Activated T-cell treated with anti-CD3 and anti-CD28 coated beads, Interleukin-2, amount 50 U/mL, for 24 hours (primary cell): Measurements from ENCODE around the gene SKP1.
"Not testable (repeated sequence)": the region's sequence is repeated elsewhere in the genome, so short reads cannot be mapped to it uniquely, and the experiment has no call there.

ENCODE experiments used
- DNase-seq: peaks from one replicate; pipeline ENCODE4 v3.0.0-alpha.2; 2020
- H3K27ac Mint-ChIP-seq: 2 replicates; pipeline ENCODE4 v1.8.0; 2020; ENCODE audit warnings: mild to moderate bottlenecking, mixed read lengths
- H3K27me3 Mint-ChIP-seq: 2 replicates; pipeline ENCODE4 v1.8.0; 2020; ENCODE audit warnings: mixed read lengths
- H3K36me3 Mint-ChIP-seq: 2 replicates; pipeline ENCODE4 v1.8.0; 2020; ENCODE audit warnings: low read depth, mixed read lengths
- H3K4me1 Mint-ChIP-seq: 2 replicates; pipeline ENCODE4 v1.8.0; 2020; ENCODE audit warnings: low read depth, mixed read lengths
- H3K4me3 Mint-ChIP-seq: 2 replicates; pipeline ENCODE4 v1.8.0; 2020; ENCODE audit warnings: mild to moderate bottlenecking, moderate library complexity, mixed read lengths
- H3K9me3 Mint-ChIP-seq: 2 replicates; pipeline ENCODE4 v1.8.0; 2020; ENCODE audit warnings: mixed read lengths

The SKP1 gene

GRCh38 chr5:134153241-134153640 is 23.5 kb downstream of the SKP1 start:
- H3K27me3 Mint-ChIP-seq, result no peaks in the 10 kb centered on the region
- H3K27ac Mint-ChIP-seq, result peak overlapping the region; percentile 89
- DNase-seq, result no peak
- no peak overlapping the region for H3K4me3 Mint-ChIP-seq
- no peaks in the 10 kb centered on the region for H3K9me3 Mint-ChIP-seq
- peaks cover 78% of the 10 kb centered on the region for H3K4me1 Mint-ChIP-seq
- H3K36me3 Mint-ChIP-seq, result peaks cover 91% of the 10 kb centered on the region

DNA sequence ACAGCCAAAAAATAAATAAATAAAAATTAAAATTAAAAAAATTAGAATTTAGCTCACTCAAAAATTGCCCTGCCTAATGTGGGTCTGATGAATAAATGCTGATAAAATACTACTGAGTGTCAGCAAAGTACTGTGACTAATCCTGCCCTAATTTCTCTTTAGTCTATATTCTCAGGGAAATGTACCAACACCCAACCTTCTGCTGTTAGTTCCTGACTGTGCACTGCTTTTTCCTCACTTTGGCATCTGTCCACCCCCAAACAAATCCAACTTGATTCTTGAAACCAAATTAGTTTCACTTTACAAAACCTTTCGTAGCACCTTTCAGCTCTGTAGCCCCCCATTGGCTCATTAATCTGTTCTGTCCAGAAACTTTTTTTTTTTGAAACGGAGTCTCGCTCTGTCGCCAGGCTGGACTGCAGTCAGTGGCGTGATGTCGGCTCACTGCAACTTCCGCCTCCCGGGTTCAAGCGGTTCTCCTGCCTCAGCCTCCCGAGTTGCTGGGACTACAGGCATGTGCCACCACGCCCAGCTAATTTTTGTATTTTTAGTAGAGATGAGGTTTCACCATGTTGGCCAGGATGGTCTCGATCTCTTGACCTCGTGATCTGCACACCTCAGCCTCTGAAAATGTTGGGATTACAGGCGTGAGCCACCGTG is 24.4 kb downstream of the SKP1 start:
- Mint-ChIP-seq H3K4me1 (peaks cover 71% of the 10 kb centered on the region), H3K27ac (peak overlapping the region; percentile 89), H3K36me3 (peaks cover 91% of the 10 kb centered on the region)
- not testable (repeated sequence) for H3K4me3 Mint-ChIP-seq, H3K9me3 Mint-ChIP-seq, H3K27me3 Mint-ChIP-seq, DNase-seq

GRCh38 chr5:134151723-134152122 is 25.0 kb downstream of the SKP1 start:
- peaks cover 92% of the 10 kb centered on the region for H3K36me3 Mint-ChIP-seq
- no peak overlapping the region for H3K4me3 Mint-ChIP-seq

GRCh38 chr5:134149571-134150303 is 27.0 kb downstream of the SKP1 start:
- H3K9me3 Mint-ChIP-seq, result no peaks in the 10 kb centered on the region
- no peak for DNase-seq
- peaks cover 94% of the 10 kb centered on the region for H3K36me3 Mint-ChIP-seq
- H3K4me3 Mint-ChIP-seq, result no peak overlapping the region
- peak overlapping the region; percentile 90 for H3K27ac Mint-ChIP-seq
- peaks cover 67% of the 10 kb centered on the region for H3K4me1 Mint-ChIP-seq
- H3K27me3 Mint-ChIP-seq, result no peaks in the 10 kb centered on the region

More at GRCh38 chr5:134151723-134152122, 25.0 kb downstream of the SKP1 start:
- DNase-seq, result no peak
- Mint-ChIP-seq H3K27me3 (no peaks in the 10 kb centered on the region), H3K9me3 (no peaks in the 10 kb centered on the region), H3K4me1 (peaks cover 71% of the 10 kb centered on the region), H3K27ac (peak overlapping the region; percentile 81)

- DNase-seq, result no peak
- Mint-ChIP-seq H3K27ac (peak overlapping the region; percentile 90), H3K9me3 (no peaks in the 10 kb centered on the region), H3K4me1 (peaks cover 66% of the 10 kb centered on the region), H3K4me3 (no peak overlapping the region), H3K27me3 (no peaks in the 10 kb centered on the region), H3K36me3 (peaks cover 96% of the 10 kb centered on the region)
Observed at GRCh38 chr5:134148986-134149539, 27.7 kb downstream of the SKP1 start.

DNA sequence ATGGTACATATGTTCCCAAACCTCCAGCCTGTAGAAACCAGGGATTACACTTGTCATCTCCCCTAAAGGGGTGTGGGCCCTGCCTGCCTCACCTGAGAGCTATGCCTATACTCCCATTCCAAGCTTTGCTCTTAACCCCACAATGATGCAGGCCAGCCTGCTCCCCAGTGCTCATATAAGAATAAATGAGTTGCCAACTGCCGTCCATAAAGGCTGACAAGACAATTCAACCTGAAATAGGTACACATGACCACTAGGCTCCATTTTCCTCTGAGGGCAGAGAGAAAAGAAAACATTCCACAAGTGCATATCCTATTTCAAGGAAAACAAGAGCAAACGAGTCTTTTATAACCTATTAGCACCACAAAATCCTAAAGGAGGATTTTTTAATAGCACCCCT is 28.4 kb downstream of the SKP1 start:
- H3K4me3 Mint-ChIP-seq, result no peak overlapping the region
- no peak for DNase-seq
- peak overlapping the region; percentile 63 for H3K27ac Mint-ChIP-seq
- H3K36me3 Mint-ChIP-seq, result peaks cover 96% of the 10 kb centered on the region
- H3K9me3 Mint-ChIP-seq, result no peaks in the 10 kb centered on the region
- H3K4me1 Mint-ChIP-seq, result peaks cover 61% of the 10 kb centered on the region
- no peaks in the 10 kb centered on the region for H3K27me3 Mint-ChIP-seq

- H3K4me3 Mint-ChIP-seq, result no peak overlapping the region
Observed at GRCh38 chr5:134146651-134147518, 29.9 kb downstream of the SKP1 start.

GRCh38 chr5:134145779-134146581 is 30.8 kb downstream of the SKP1 start:
- H3K4me3 Mint-ChIP-seq, result no peak overlapping the region
- peaks cover 97% of the 10 kb centered on the region for H3K36me3 Mint-ChIP-seq
- peak; percentile 90 for DNase-seq
- peaks cover 52% of the 10 kb centered on the region for H3K4me1 Mint-ChIP-seq
- no peaks in the 10 kb centered on the region for H3K9me3 Mint-ChIP-seq
- peak overlapping the region; percentile 70 for H3K27ac Mint-ChIP-seq
- H3K27me3 Mint-ChIP-seq, result no peaks in the 10 kb centered on the region

More at GRCh38 chr5:134146651-134147518, 29.9 kb downstream of the SKP1 start:
- Mint-ChIP-seq H3K27me3 (no peaks in the 10 kb centered on the region), H3K9me3 (no peaks in the 10 kb centered on the region), H3K4me1 (peaks cover 51% of the 10 kb centered on the region), H3K36me3 (peaks cover 96% of the 10 kb centered on the region), H3K27ac (peak overlapping the region; percentile 63)
- no peak for DNase-seq

- H3K4me3 Mint-ChIP-seq, result no peak overlapping the region
- H3K9me3 Mint-ChIP-seq, result no peaks in the 10 kb centered on the region
- peaks cover 52% of the 10 kb centered on the region for H3K4me1 Mint-ChIP-seq
Observed at GRCh38 chr5:134145041-134145757, 31.6 kb downstream of the SKP1 start.

GRCh38 chr5:134143944-134144941 is 32.5 kb downstream of the SKP1 start:
- Mint-ChIP-seq H3K27me3 (no peaks in the 10 kb centered on the region), H3K4me1 (peaks cover 53% of the 10 kb centered on the region), H3K27ac (peak overlapping the region; percentile 70), H3K36me3 (peaks cover 97% of the 10 kb centered on the region), H3K4me3 (no peak overlapping the region), H3K9me3 (no peaks in the 10 kb centered on the region)
- no peak for DNase-seq

More at GRCh38 chr5:134145041-134145757, 31.6 kb downstream of the SKP1 start:
- no peaks in the 10 kb centered on the region for H3K27me3 Mint-ChIP-seq
- DNase-seq, result no peak
- peaks cover 97% of the 10 kb centered on the region for H3K36me3 Mint-ChIP-seq
- H3K27ac Mint-ChIP-seq, result peak overlapping the region; percentile 70

DNA sequence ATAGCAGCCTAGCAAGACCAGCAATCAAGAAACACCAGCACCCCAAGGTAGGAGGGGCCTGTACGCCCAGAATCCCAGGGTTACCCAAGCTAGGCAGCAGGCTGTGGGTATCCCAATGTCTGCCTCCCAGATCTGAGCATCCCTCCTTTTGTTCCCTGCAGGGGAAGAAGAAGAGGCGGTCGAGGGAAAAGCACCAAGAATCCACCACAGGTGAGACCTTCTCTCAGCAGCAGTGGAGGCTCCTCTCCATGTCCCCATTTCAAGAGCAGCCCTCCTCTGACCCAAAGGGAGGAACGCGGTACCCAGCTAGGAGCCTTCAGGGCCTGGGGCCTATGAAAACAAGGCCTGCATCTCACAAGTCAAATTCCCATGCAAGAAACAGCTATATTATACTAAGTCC is 33.3 kb downstream of the SKP1 start:
- no peaks in the 10 kb centered on the region for H3K9me3 Mint-ChIP-seq
- H3K36me3 Mint-ChIP-seq, result peaks cover 99% of the 10 kb centered on the region
- peak overlapping the region; percentile 72 for H3K27ac Mint-ChIP-seq
- DNase-seq, result no peak
- H3K4me1 Mint-ChIP-seq, result peaks cover 59% of the 10 kb centered on the region
- H3K27me3 Mint-ChIP-seq, result no peaks in the 10 kb centered on the region
- H3K4me3 Mint-ChIP-seq, result no peak overlapping the region

GRCh38 chr5:134142806-134143205 is 33.9 kb downstream of the SKP1 start:
- peak overlapping the region; percentile 72 for H3K27ac Mint-ChIP-seq
- peaks cover 61% of the 10 kb centered on the region for H3K4me1 Mint-ChIP-seq
- H3K9me3 Mint-ChIP-seq, result no peaks in the 10 kb centered on the region
- peak; percentile 30 for DNase-seq
- H3K27me3 Mint-ChIP-seq, result no peaks in the 10 kb centered on the region
- no peak overlapping the region for H3K4me3 Mint-ChIP-seq
- peaks cover 98% of the 10 kb centered on the region for H3K36me3 Mint-ChIP-seq
